Coronary artery (tissue), 2 donors: ENCODE measurements around the gene BATF3.
"Not testable (repeated sequence)": the region's sequence is repeated elsewhere in the genome, so short reads cannot be mapped to it uniquely, and the experiment has no call there.

Source experiments
- DNase-seq: peaks from one replicate; pipeline ENCODE4 v3.0.0-alpha.2; 2017; ENCODE audit warnings: low spot score
- H3K27ac ChIP-seq, 2 donors: fragments of 200-600 bp; sonication (generic); one replicate each; pipeline ENCODE4 v1.5.1; 2016 to 2019
- H3K4me3 ChIP-seq: fragments of 200-600 bp; sonication (generic); 2 replicates; pipeline ENCODE4 v1.5.1; 2016; ENCODE audit warnings: mild to moderate bottlenecking, moderate library complexity
- CTCF ChIP-seq: fragments of 200-600 bp; sonication (generic); IDR thresholded peaks from one replicate; pipeline ENCODE4 v1.5.1; 2019; ENCODE audit warnings: antibody characterized with exemption

BATF3 gene

GRCh38 chr1:212667223-212668139 is 32.2 kb downstream of the BATF3 start:
- peak overlapping the region; percentile 56 to 80 for H3K27ac ChIP-seq
- peak; percentile 80 for DNase-seq
- H3K4me3 ChIP-seq, result peak overlapping the region; percentile 40
- TF ChIP-seq CTCF, result no peak

- no peak for TF ChIP-seq CTCF
- H3K27ac ChIP-seq, result no peak overlapping the region
- no peak overlapping the region for H3K4me3 ChIP-seq
- DNase-seq, result peak; percentile 69
These were observed 33.4 kb downstream of the BATF3 start for GRCh38 chr1:212666116-212666775.

GRCh38 chr1:212665241-212666115 is 34.2 kb downstream of the BATF3 start:
- DNase-seq, result peak; percentile 88
- Histone ChIP-seq H3K4me3 (peak overlapping the region; percentile 79), H3K27ac (peak overlapping the region in 1 of 2 donors; percentile 86)
- TF ChIP-seq CTCF, result peak; percentile 88

- peak; percentile 50 for DNase-seq
- H3K27ac ChIP-seq, result peak overlapping the region in 1 of 2 donors; percentile 86
These were observed 35.0 kb downstream of the BATF3 start for GRCh38 chr1:212664409-212665199.

GRCh38 chr1:212658250-212658649 is 41.4 kb downstream of the BATF3 start:
- not testable (repeated sequence) for H3K4me3 ChIP-seq, H3K27ac ChIP-seq, DNase-seq

More at GRCh38 chr1:212664409-212665199, 35.0 kb downstream of the BATF3 start:
- peak overlapping the region; percentile 79 for H3K4me3 ChIP-seq
- TF ChIP-seq CTCF, result no peak

GRCh38 chr1:212656730-212657129 is 42.9 kb downstream of the BATF3 start:
- Histone ChIP-seq H3K4me3 (no peak overlapping the region), H3K27ac (no peak overlapping the region)
- no peak for TF ChIP-seq CTCF
- no peak for DNase-seq
